ENCODE results near the gene KANK4.

DNA sequence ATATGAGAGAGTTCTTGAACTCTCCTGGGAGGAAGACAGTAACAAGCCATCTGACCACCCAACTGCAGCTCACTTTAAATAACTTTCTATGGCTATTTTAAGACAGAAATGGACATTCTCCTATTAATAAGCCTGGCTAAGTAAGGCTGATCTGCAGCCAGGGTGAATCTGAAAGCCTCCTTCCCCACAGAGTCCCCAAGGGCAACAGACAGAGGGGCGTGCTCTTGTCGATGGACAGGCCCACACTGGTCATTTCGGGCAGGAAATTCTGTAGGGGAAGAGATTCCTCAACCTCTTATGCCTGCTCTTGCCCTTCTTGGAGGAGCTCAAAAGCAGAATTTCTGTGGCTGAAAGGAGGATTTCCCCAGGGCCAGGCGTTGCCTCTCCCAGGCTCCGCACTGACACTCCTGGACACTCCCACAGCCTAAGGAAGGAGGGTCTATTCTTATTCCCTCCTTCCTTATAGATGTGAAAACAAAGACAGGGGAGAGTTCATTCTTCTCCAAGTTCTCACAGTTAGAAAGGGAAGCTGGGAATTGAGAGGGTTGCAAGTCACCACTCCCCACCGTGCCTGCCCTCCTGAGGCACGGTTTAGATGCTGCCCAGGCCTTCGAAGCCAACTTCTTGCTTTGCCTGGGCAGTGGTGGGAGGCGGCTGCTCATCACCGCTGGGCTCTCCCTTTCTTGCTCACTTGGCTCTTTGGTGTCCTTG lies 17.9 kb upstream of the KANK4 start:
- TF ChIP-seq, protein P1, sequence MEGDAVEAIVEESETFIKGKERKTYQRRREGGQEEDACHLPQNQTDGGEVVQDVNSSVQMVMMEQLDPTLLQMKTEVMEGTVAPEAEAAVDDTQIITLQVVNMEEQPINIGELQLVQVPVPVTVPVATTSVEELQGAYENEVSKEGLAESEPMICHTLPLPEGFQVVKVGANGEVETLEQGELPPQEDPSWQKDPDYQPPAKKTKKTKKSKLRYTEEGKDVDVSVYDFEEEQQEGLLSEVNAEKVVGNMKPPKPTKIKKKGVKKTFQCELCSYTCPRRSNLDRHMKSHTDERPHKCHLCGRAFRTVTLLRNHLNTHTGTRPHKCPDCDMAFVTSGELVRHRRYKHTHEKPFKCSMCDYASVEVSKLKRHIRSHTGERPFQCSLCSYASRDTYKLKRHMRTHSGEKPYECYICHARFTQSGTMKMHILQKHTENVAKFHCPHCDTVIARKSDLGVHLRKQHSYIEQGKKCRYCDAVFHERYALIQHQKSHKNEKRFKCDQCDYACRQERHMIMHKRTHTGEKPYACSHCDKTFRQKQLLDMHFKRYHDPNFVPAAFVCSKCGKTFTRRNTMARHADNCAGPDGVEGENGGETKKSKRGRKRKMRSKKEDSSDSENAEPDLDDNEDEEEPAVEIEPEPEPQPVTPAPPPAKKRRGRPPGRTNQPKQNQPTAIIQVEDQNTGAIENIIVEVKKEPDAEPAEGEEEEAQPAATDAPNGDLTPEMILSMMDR (conservative IDR thresholded peaks at IDR 0.05), result no peak
- no peak for TF ChIP-seq EZH2 (IDR thresholded peaks at IDR 0.05; ENCODE audit: low read depth)
